HuH-7.5 (cell line): ENCODE data around the gene ABHD3.
"Not testable (repeated sequence)": the region's sequence is repeated elsewhere in the genome, so short reads cannot be mapped to it uniquely, and the experiment has no call there.

ENCODE experiments used
- DNase-seq: peaks from one replicate; pipeline ENCODE4 v3.0.0; 2011; ENCODE audit warnings: low spot score

ABHD3 gene

GRCh38 chr18:21703241-21703820 is 1.2 kb downstream of the ABHD3 start:
- peak; percentile 49 for DNase-seq

- DNase-seq = no peak
These were observed 2.0 kb downstream of the ABHD3 start for GRCh38 chr18:21702602-21703001.

GRCh38 chr18:21701621-21702020 is 3.0 kb downstream of the ABHD3 start:
- DNase-seq = no peak

GRCh38 chr18:21700528-21701075 is 4.0 kb downstream of the ABHD3 start:
- DNase-seq = no peak

- no peak for DNase-seq
These were observed 11.3 kb downstream of the ABHD3 start for GRCh38 chr18:21693322-21693721.

GRCh38 chr18:21689736-21690135 is 14.8 kb downstream of the ABHD3 start:
- no peak for DNase-seq

- DNase-seq = no peak
These were observed 18.1 kb downstream of the ABHD3 start for GRCh38 chr18:21686282-21687105.

- DNase-seq = not testable (repeated sequence)
These were observed 19.0 kb downstream of the ABHD3 start for GRCh38 chr18:21685556-21685981.

GRCh38 chr18:21684731-21685130 is 19.8 kb downstream of the ABHD3 start:
- no peak for DNase-seq

GRCh38 chr18:21682371-21683051 is 22.1 kb downstream of the ABHD3 start:
- no peak for DNase-seq

GRCh38 chr18:21680161-21680560 is 24.4 kb downstream of the ABHD3 start:
- no peak for DNase-seq

- DNase-seq = no peak
These were observed 25.7 kb downstream of the ABHD3 start for GRCh38 chr18:21678859-21679258.

GRCh38 chr18:21675354-21675753 is 29.2 kb downstream of the ABHD3 start:
- DNase-seq = not testable (repeated sequence)

GRCh38 chr18:21672521-21673267 is 31.9 kb downstream of the ABHD3 start:
- no peak for DNase-seq

- DNase-seq = no peak
These were observed 34.8 kb downstream of the ABHD3 start for GRCh38 chr18:21669736-21670285.

GRCh38 chr18:21664069-21664468 is 40.5 kb downstream of the ABHD3 start:
- no peak for DNase-seq

- DNase-seq = no peak
These were observed 41.0 kb downstream of the ABHD3 start for GRCh38 chr18:21663578-21663977.

GRCh38 chr18:21662581-21662980 is 42.0 kb downstream of the ABHD3 start:
- no peak for DNase-seq

GRCh38 chr18:21660078-21660477 is 44.5 kb downstream of the ABHD3 start:
- no peak for DNase-seq

GRCh38 chr18:21656402-21656801 is 48.2 kb downstream of the ABHD3 start:
- DNase-seq = no peak

- DNase-seq = no peak
These were observed 51.2 kb downstream of the ABHD3 start for GRCh38 chr18:21653361-21653760.

GRCh38 chr18:21652073-21652472 is 52.5 kb downstream of the ABHD3 start:
- DNase-seq = no peak
